Hair follicular keratinocyte (primary cell): ENCODE measurements around the gene DDI1. TPM values are rescaled to one million over a fixed set of nuclear protein-coding genes. Genes with fewer than 3 reads are reported as not detected.

Source experiments
- total RNA-seq: library from RNA; depleted of rRNA; stranded (reverse); fragments of >200 nt; gene quantifications from 2 replicates; pipeline ENCODE4 v1.2.3, GENCODE V29; 2015

DDI1 gene
- not detected in 2 replicates for total RNA-seq

DNA sequence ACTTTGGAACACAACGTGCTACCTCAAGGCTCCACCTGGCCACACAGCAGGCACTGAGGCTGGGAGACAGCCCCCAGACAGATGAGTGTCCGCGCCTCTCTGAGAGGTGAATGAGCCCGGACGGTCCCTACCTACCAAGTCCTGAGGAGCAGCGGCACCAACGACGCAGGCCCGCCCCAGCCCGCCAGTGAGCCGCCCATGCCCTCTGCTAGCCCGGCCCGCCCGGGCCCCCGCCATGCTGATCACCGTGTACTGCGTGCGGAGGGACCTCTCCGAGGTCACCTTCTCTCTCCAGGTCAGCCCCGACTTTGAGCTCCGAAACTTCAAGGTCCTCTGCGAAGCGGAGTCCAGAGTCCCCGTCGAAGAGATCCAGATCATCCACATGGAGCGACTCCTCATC lies at the start of gene DDI1:
Gene DDI1, plus strand, starts transcription at position 53 of the 400 bp plus-strand sequence. Its CDS starts 183 bp downstream, at position 236.

Other genes starting within 250 kb of the DDI1 start
- gene PDGFD, start 127.5 kb downstream of the DDI1 start, total RNA-seq, result 0.15 TPM in 1 of 2 replicates, not detected in the other